GM12864 (cell line): ENCODE data around the gene RHEX.
"Not testable (repeated sequence)": the region's sequence is repeated elsewhere in the genome, so short reads cannot be mapped to it uniquely, and the experiment has no call there.

Source experiments
- DNase-seq: peaks from one replicate; pipeline ENCODE4 v3.0.0-alpha.2; 2011; ENCODE audit warnings: low read depth
- H3K4me3 ChIP-seq: 2 replicates; pipeline ENCODE4 v1.5.1; 2011; ENCODE audit warnings: mild to moderate bottlenecking, low read depth, low read length, control low read depth
- CTCF ChIP-seq: IDR thresholded peaks from 2 replicates; pipeline ENCODE4 v1.5.1; 2011; ENCODE audit warnings: low read depth, mild to moderate bottlenecking, moderate library complexity, low read length, control low read depth, inconsistent platforms; ENCODE audit errors: missing control alignments

The RHEX gene

GRCh38 chr1:206052919-206053610 lies at the start of gene RHEX:
TSS of gene RHEX (plus strand) at chr1:206053173. CDS start at chr1:206097829, 44,656 bp downstream.
- peak within 1 kb of the TSS; percentile 81 for H3K4me3 ChIP-seq
- DNase-seq, result not testable (repeated sequence)

GRCh38 chr1:206003854-206004800 lies 48.8 kb upstream of the RHEX start:
- no peak overlapping the region for H3K4me3 ChIP-seq
- DNase-seq, result no peak
- TF ChIP-seq CTCF, result no peak

- DNase-seq, result no peak
- H3K4me3 ChIP-seq, result no peak overlapping the region
- no peak for TF ChIP-seq CTCF
Measured at GRCh38 chr1:206004826-206005225, 48.1 kb upstream of the RHEX start.

GRCh38 chr1:206005234-206005633 lies 47.7 kb upstream of the RHEX start:
- DNase-seq, result no peak
- H3K4me3 ChIP-seq, result no peak overlapping the region
- no peak for TF ChIP-seq CTCF

- no peak for DNase-seq
- no peak overlapping the region for H3K4me3 ChIP-seq
- TF ChIP-seq CTCF, result no peak
Measured at GRCh38 chr1:206005778-206006180, 47.2 kb upstream of the RHEX start.

- no peak for TF ChIP-seq CTCF
- no peak for DNase-seq
- no peak overlapping the region for H3K4me3 ChIP-seq
Measured at GRCh38 chr1:206006946-206007345, 46.0 kb upstream of the RHEX start.

- TF ChIP-seq CTCF, result no peak
- H3K4me3 ChIP-seq, result no peak overlapping the region
- no peak for DNase-seq
Measured at GRCh38 chr1:206010060-206010459, 42.9 kb upstream of the RHEX start.
